HepG2 (cell line): ENCODE measurements around the gene MRPL43. TPM values are rescaled to one million over a fixed set of nuclear protein-coding genes. Genes with fewer than 3 reads are reported as not detected.

Experiments
- ATRX ChIP-seq: sonication (generic); formaldehyde crosslinking; IDR thresholded peaks from 2 replicates; pipeline ENCODE4 v1.4.0; 2020; ENCODE audit warnings: missing genetic modification reagents, borderline replicate concordance
- NFE2L1 ChIP-seq: sonication (generic); formaldehyde crosslinking; IDR thresholded peaks from 2 replicates; pipeline ENCODE4 v1.4.0; 2020; ENCODE audit warnings: missing genetic modification reagents, mild to moderate bottlenecking, borderline replicate concordance
- RFXAP ChIP-seq: sonication (generic); formaldehyde crosslinking; IDR thresholded peaks from 2 replicates; pipeline ENCODE4 v1.4.0; 2020; ENCODE audit warnings: missing genetic modification reagents, borderline replicate concordance
- SETDB1 ChIP-seq: sonication (generic); formaldehyde crosslinking; IDR thresholded peaks from 2 replicates; pipeline ENCODE4 v1.5.1; 2020; ENCODE audit warnings: missing genetic modification reagents, mild to moderate bottlenecking, borderline replicate concordance
- ZBTB42 ChIP-seq: sonication (generic); formaldehyde crosslinking; IDR thresholded peaks from 2 replicates; pipeline ENCODE4 v1.5.0; 2020; ENCODE audit warnings: mild to moderate bottlenecking, missing genetic modification reagents
- ZBTB7B ChIP-seq: sonication (generic); formaldehyde crosslinking; IDR thresholded peaks from 2 replicates; pipeline ENCODE4 v1.4.0; 2020; ENCODE audit warnings: missing genetic modification reagents
- ZNF331 ChIP-seq: sonication (generic); formaldehyde crosslinking; IDR thresholded peaks from 2 replicates; pipeline ENCODE4 v1.4.0; 2020; ENCODE audit warnings: missing genetic modification reagents
- ZNF501 ChIP-seq: sonication (generic); formaldehyde crosslinking; IDR thresholded peaks from 2 replicates; pipeline ENCODE4 v1.5.1; 2020; ENCODE audit warnings: mild to moderate bottlenecking, moderate library complexity, missing genetic modification reagents
- ZNF644 ChIP-seq: IDR thresholded peaks from 2 replicates; pipeline ENCODE4 v1.6.1; 2016; ENCODE audit warnings: low read depth
- polyA plus RNA-seq, 8 experiments: library from polyadenylated mRNA; depleted of rRNA in 3 of 8; stranded (reverse) in 7 of 8; unstranded in 1 of 8; fragments of >200 nt; fragmentation: Illumina TruSeq in 4 of 8; extraction: Trizol in 4 of 8; gene quantifications; 2 replicates each; pipeline versions ENCODE4 v1.2.1 to v1.2.3, GENCODE V29; 2011 to 2016; ENCODE audit warnings: low read depth in 4 of 8, missing spikeins in 1 of 8, mixed read lengths in 1 of 8; ENCODE audit not compliant: insufficient read depth in 1 of 8
- total RNA-seq, 5 experiments: library from RNA; depleted of rRNA; stranded (reverse); fragments of >200 nt; fragmentation: Illumina TruSeq; extraction: Trizol; gene quantifications; 2 replicates each; pipeline ENCODE4 v1.2.3, GENCODE V29; 2016; ENCODE audit warnings: low read depth in 1 of 5
- TF ChIP-seq, protein P1 (sequence below): sonication (generic); formaldehyde crosslinking; IDR thresholded peaks from one replicate; pipeline ENCODE4 v1.5.1; 2020; ENCODE audit warnings: mild to moderate bottlenecking, missing genetic modification reagents; ENCODE audit errors: not compliant biosample characterization
- TF ChIP-seq, protein P2 (sequence below): sonication (generic); formaldehyde crosslinking; IDR thresholded peaks from 2 replicates; pipeline ENCODE4 v1.4.0; 2020; ENCODE audit warnings: missing genetic modification reagents
- TF ChIP-seq, protein P3 (sequence below): IDR thresholded peaks from 2 replicates; pipeline ENCODE4 v1.6.1; 2016; ENCODE audit warnings: low read depth, missing genetic modification reagents, missing compliant biosample characterization

Gene MRPL43
- total and polyA plus RNA-seq, 2 of the 13 experiments (the other 11 are each of a cell fraction or from before 2014, with no cell fraction given) = 71.0 to 73.7 TPM

DNA sequence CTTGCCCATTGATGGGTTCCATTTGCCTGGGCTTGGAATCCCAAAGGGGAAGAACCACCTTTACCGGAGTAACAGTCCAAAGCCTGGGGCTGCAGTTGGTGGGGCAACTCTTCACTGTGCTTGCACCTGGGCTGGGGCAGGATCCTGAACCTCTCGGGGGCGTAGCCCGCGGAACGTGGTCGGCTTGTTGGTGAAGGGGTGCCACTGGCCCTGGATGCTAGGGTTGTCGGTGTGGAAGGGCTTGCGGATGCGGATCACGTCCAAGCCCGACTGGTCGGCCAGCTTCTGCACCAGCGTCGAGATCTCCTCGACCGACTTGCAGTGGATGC is 710 bp downstream of the MRPL43 start (continued):
- TF ChIP-seq, protein P1, sequence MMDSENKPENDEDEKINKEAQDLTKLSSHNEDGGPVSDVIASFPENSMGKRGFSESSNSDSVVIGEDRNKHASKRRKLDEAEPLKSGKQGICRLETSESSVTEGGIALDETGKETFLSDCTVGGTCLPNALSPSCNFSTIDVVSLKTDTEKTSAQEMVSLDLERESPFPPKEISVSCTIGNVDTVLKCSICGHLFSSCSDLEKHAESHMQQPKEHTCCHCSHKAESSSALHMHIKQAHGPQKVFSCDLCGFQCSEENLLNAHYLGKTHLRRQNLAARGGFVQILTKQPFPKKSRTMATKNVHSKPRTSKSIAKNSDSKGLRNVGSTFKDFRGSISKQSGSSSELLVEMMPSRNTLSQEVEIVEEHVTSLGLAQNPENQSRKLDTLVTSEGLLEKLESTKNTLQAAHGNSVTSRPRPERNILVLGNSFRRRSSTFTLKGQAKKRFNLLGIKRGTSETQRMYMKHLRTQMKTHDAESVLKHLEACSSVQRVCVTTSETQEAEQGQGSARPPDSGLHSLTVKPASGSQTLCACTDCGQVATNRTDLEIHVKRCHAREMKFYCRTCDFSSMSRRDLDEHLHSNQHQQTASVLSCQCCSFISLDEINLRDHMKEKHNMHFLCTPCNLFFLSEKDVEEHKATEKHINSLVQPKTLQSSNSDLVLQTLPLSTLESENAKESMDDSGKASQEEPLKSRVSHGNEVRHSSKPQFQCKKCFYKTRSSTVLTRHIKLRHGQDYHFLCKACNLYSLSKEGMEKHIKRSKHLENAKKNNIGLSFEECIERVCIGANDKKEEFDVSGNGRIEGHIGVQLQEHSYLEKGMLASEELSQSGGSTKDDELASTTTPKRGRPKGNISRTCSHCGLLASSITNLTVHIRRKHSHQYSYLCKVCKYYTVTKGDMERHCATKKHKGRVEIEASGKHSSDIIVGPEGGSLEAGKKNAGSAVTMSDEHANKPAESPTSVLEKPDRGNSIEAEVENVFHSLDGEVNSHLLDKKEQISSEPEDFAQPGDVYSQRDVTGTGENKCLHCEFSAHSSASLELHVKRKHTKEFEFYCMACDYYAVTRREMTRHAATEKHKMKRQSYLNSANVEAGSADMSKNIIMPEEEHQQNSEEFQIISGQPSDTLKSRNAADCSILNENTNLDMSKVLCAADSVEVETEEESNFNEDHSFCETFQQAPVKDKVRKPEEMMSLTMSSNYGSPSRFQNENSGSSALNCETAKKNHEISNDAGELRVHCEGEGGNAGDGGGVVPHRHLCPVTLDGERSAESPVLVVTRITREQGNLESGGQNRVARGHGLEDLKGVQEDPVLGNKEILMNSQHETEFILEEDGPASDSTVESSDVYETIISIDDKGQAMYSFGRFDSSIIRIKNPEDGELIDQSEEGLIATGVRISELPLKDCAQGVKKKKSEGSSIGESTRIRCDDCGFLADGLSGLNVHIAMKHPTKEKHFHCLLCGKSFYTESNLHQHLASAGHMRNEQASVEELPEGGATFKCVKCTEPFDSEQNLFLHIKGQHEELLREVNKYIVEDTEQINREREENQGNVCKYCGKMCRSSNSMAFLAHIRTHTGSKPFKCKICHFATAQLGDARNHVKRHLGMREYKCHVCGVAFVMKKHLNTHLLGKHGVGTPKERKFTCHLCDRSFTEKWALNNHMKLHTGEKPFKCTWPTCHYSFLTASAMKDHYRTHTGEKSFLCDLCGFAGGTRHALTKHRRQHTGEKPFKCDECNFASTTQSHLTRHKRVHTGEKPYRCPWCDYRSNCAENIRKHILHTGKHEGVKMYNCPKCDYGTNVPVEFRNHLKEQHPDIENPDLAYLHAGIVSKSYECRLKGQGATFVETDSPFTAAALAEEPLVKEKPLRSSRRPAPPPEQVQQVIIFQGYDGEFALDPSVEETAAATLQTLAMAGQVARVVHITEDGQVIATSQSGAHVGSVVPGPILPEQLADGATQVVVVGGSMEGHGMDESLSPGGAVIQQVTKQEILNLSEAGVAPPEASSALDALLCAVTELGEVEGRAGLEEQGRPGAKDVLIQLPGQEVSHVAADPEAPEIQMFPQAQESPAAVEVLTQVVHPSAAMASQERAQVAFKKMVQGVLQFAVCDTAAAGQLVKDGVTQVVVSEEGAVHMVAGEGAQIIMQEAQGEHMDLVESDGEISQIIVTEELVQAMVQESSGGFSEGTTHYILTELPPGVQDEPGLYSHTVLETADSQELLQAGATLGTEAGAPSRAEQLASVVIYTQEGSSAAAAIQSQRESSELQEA (CRISPR knock-in tag) = no peak
- TF ChIP-seq, protein P2, sequence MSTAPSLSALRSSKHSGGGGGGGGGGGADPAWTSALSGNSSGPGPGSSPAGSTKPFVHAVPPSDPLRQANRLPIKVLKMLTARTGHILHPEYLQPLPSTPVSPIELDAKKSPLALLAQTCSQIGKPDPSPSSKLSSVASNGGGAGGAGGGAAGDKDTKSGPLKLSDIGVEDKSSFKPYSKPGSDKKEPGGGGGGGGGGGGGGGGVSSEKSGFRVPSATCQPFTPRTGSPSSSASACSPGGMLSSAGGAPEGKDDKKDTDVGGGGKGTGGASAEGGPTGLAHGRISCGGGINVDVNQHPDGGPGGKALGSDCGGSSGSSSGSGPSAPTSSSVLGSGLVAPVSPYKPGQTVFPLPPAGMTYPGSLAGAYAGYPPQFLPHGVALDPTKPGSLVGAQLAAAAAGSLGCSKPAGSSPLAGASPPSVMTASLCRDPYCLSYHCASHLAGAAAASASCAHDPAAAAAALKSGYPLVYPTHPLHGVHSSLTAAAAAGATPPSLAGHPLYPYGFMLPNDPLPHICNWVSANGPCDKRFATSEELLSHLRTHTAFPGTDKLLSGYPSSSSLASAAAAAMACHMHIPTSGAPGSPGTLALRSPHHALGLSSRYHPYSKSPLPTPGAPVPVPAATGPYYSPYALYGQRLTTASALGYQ = no peak
- TF ChIP-seq ZBTB7B (no peak), ZNF501 (CRISPR knock-in tag) (no peak), ZNF644 (CRISPR knock-in tag) (no peak), ZBTB42 (CRISPR knock-in tag) (no peak), ZNF331 (0 out of 2 replicates have a peak, but pooled peaks have one; percentile 10), SETDB1 (CRISPR knock-in tag) (no peak), NFE2L1 (CRISPR knock-in tag) (no peak), ATRX (CRISPR knock-in tag) (no peak), RFXAP (0 out of 2 replicates have a peak, but pooled peaks have one; percentile 8)
- TF ChIP-seq, protein P3, sequence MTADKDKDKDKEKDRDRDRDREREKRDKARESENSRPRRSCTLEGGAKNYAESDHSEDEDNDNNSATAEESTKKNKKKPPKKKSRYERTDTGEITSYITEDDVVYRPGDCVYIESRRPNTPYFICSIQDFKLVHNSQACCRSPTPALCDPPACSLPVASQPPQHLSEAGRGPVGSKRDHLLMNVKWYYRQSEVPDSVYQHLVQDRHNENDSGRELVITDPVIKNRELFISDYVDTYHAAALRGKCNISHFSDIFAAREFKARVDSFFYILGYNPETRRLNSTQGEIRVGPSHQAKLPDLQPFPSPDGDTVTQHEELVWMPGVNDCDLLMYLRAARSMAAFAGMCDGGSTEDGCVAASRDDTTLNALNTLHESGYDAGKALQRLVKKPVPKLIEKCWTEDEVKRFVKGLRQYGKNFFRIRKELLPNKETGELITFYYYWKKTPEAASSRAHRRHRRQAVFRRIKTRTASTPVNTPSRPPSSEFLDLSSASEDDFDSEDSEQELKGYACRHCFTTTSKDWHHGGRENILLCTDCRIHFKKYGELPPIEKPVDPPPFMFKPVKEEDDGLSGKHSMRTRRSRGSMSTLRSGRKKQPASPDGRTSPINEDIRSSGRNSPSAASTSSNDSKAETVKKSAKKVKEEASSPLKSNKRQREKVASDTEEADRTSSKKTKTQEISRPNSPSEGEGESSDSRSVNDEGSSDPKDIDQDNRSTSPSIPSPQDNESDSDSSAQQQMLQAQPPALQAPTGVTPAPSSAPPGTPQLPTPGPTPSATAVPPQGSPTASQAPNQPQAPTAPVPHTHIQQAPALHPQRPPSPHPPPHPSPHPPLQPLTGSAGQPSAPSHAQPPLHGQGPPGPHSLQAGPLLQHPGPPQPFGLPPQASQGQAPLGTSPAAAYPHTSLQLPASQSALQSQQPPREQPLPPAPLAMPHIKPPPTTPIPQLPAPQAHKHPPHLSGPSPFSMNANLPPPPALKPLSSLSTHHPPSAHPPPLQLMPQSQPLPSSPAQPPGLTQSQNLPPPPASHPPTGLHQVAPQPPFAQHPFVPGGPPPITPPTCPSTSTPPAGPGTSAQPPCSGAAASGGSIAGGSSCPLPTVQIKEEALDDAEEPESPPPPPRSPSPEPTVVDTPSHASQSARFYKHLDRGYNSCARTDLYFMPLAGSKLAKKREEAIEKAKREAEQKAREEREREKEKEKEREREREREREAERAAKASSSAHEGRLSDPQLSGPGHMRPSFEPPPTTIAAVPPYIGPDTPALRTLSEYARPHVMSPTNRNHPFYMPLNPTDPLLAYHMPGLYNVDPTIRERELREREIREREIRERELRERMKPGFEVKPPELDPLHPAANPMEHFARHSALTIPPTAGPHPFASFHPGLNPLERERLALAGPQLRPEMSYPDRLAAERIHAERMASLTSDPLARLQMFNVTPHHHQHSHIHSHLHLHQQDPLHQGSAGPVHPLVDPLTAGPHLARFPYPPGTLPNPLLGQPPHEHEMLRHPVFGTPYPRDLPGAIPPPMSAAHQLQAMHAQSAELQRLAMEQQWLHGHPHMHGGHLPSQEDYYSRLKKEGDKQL = no peak
